H9 (cell line): ENCODE data around the gene LYAR. TPM values are rescaled to one million over a fixed set of nuclear protein-coding genes. Genes with fewer than 3 reads are reported as not detected.

Experiments used
- DNase-seq: peaks from one replicate; pipeline ENCODE4 v3.0.0-alpha.2; 2017
- H2AFZ ChIP-seq: one replicate; pipeline ENCODE4 v1.6.1; 2013; ENCODE audit warnings: mild to moderate bottlenecking, low read length, control low read depth, moderate library complexity
- H2AK5ac ChIP-seq: 2 replicates; pipeline ENCODE4 v1.6.1; 2013; ENCODE audit warnings: low read length, control low read depth, mixed read lengths; ENCODE audit not compliant: insufficient read length
- H2BK120ac ChIP-seq: one replicate; pipeline ENCODE4 v1.6.1; 2013; ENCODE audit warnings: low read depth, mild to moderate bottlenecking, low read length, control low read depth, inconsistent platforms; ENCODE audit not compliant: poor library complexity, severe bottlenecking
- H2BK12ac ChIP-seq: 2 replicates; pipeline ENCODE4 v1.6.1; 2013; ENCODE audit warnings: low read length, control low read depth, mixed read lengths, low read depth; ENCODE audit not compliant: insufficient read length
- H2BK15ac ChIP-seq: 2 replicates; pipeline ENCODE4 v1.6.1; 2013; ENCODE audit warnings: low read depth, low read length, control low read depth
- H2BK20ac ChIP-seq: one replicate; pipeline ENCODE4 v1.6.1; 2013; ENCODE audit warnings: low read depth, mild to moderate bottlenecking, low read length, control low read depth, inconsistent platforms; ENCODE audit not compliant: poor library complexity, severe bottlenecking
- H2BK5ac ChIP-seq: 2 replicates; pipeline ENCODE4 v1.6.1; 2013; ENCODE audit warnings: low read length, control low read depth, mixed read lengths; ENCODE audit not compliant: insufficient read length
- H3K14ac ChIP-seq: 2 replicates; pipeline ENCODE4 v1.6.1; 2013; ENCODE audit warnings: low read length, control low read depth; ENCODE audit not compliant: insufficient read depth
- H3K18ac ChIP-seq: 2 replicates; pipeline ENCODE4 v1.6.1; 2013; ENCODE audit warnings: low read depth, mild to moderate bottlenecking, mixed read lengths, low read length, control low read depth; ENCODE audit not compliant: insufficient read length
- H3K23ac ChIP-seq: 2 replicates; pipeline ENCODE4 v1.6.1; 2013; ENCODE audit warnings: low read length, control low read depth, mixed read lengths, low read depth; ENCODE audit not compliant: insufficient read length
- H3K23me2 ChIP-seq: 2 replicates; pipeline ENCODE4 v1.6.1; 2013; ENCODE audit warnings: low read depth, mild to moderate bottlenecking, mixed read lengths, low read length, control low read depth; ENCODE audit not compliant: insufficient read length, poor library complexity, severe bottlenecking
- H3K27ac ChIP-seq: 2 replicates; pipeline ENCODE4 v1.5.1; 2013; ENCODE audit warnings: low read length, control low read depth, mixed read lengths, low read depth; ENCODE audit not compliant: insufficient read length
- H3K27me3 ChIP-seq: 2 replicates; pipeline ENCODE4 v1.6.1; 2013; ENCODE audit warnings: low read length, control low read depth, inconsistent platforms; ENCODE audit not compliant: insufficient read depth
- H3K4ac ChIP-seq: 2 replicates; pipeline ENCODE4 v1.6.1; 2013; ENCODE audit warnings: low read depth, mild to moderate bottlenecking, control low read depth, inconsistent platforms, low read length, moderate library complexity
- H3K4me1 ChIP-seq: 2 replicates; pipeline ENCODE4 v1.6.1; 2013; ENCODE audit warnings: low read length, control low read depth, inconsistent platforms; ENCODE audit not compliant: insufficient read depth
- H3K4me2 ChIP-seq: 2 replicates; pipeline ENCODE4 v1.6.1; 2013; ENCODE audit warnings: low read length, control low read depth, mixed read lengths; ENCODE audit not compliant: insufficient read length, insufficient read depth
- H3K56ac ChIP-seq: 2 replicates; pipeline ENCODE4 v1.6.1; 2013; ENCODE audit warnings: low read depth, mild to moderate bottlenecking, mixed read lengths, low read length, control low read depth; ENCODE audit not compliant: insufficient read length
- H3K79me1 ChIP-seq: 2 replicates; pipeline ENCODE4 v1.6.1; 2013; ENCODE audit warnings: low read depth, mild to moderate bottlenecking, moderate library complexity, low read length, control low read depth, inconsistent platforms; ENCODE audit not compliant: insufficient read depth, poor library complexity, severe bottlenecking
- H3K79me2 ChIP-seq: 2 replicates; pipeline ENCODE4 v1.6.1; 2013; ENCODE audit warnings: low read length, control low read depth, inconsistent platforms; ENCODE audit not compliant: insufficient read depth
- H3K9ac ChIP-seq: 2 replicates; pipeline ENCODE4 v1.6.1; 2013; ENCODE audit warnings: low read length, control low read depth, mixed read lengths; ENCODE audit not compliant: insufficient read length; ENCODE audit errors: extremely low read depth
- H3K9me3 ChIP-seq: one replicate; pipeline ENCODE4 v1.6.1; 2013; ENCODE audit warnings: low read depth, low read length, inconsistent platforms; ENCODE audit not compliant: control insufficient read depth
- H3T11ph ChIP-seq: one replicate; pipeline ENCODE4 v1.6.1; 2013; ENCODE audit warnings: mild to moderate bottlenecking, low read length, control low read depth, inconsistent platforms
- H4K20me1 ChIP-seq: one replicate; pipeline ENCODE4 v1.6.1; 2013; ENCODE audit not compliant: control insufficient read depth, insufficient read length, insufficient read depth
- H4K5ac ChIP-seq: 2 replicates; pipeline ENCODE4 v1.6.1; 2013; ENCODE audit warnings: low read depth, mild to moderate bottlenecking, mixed read lengths, low read length, control low read depth; ENCODE audit not compliant: insufficient read length
- H4K8ac ChIP-seq: replicated peaks from 2 replicates; pipeline ENCODE4 v1.6.1; 2013; ENCODE audit warnings: low read length, control low read depth, mixed read lengths, low read depth; ENCODE audit not compliant: insufficient read length
- H4K91ac ChIP-seq: 2 replicates; pipeline ENCODE4 v1.6.1; 2013; ENCODE audit warnings: low read depth, mild to moderate bottlenecking, moderate library complexity, mixed read lengths, low read length, control low read depth; ENCODE audit not compliant: insufficient read length
- H3K27ac Mint-ChIP-seq, 3 experiments: 2 replicates in 2 of 3; 3 replicates in 1 of 3; pipeline ENCODE4 v1.8.0; 2020 to 2021; ENCODE audit warnings: mixed read lengths in 3 of 3, mild to moderate bottlenecking in 1 of 3, moderate library complexity in 1 of 3
- H3K27me3 Mint-ChIP-seq: 2 replicates; pipeline ENCODE4 v1.8.0; 2021; ENCODE audit warnings: low read depth, mild to moderate bottlenecking, moderate library complexity, mixed read lengths
- H3K36me3 Mint-ChIP-seq, 3 experiments: 2 replicates in 2 of 3; 3 replicates in 1 of 3; pipeline ENCODE4 v1.8.0; 2020 to 2021; ENCODE audit warnings: low read depth in 3 of 3, mixed read lengths in 3 of 3; ENCODE audit not compliant: insufficient read depth in 1 of 3
- H3K4me1 Mint-ChIP-seq, 2 experiments: 2 replicates each; pipeline ENCODE4 v1.8.0; 2020; ENCODE audit warnings: mixed read lengths in 2 of 2
- H3K4me3 Mint-ChIP-seq, 2 experiments: 2 replicates in 1 of 2; 3 replicates in 1 of 2; pipeline ENCODE4 v1.8.0; 2020 to 2021; ENCODE audit warnings: mild to moderate bottlenecking in 2 of 2, mixed read lengths in 2 of 2, moderate library complexity in 1 of 2
- H3K9me3 Mint-ChIP-seq, 2 experiments: 2 replicates in 1 of 2; 3 replicates in 1 of 2; pipeline ENCODE4 v1.8.0; 2020; ENCODE audit warnings: mild to moderate bottlenecking in 2 of 2, mixed read lengths in 2 of 2, moderate library complexity in 1 of 2
- WGBS: extraction: QIAGEN DNeasy Blood & Tissue Kit; methylation state at CpG from one replicate; pipeline ENCODE4 v1.1.7; 2013; ENCODE audit warnings: missing lambda C conversion rate, low lambda C conversion rate, mixed read lengths; ENCODE audit not compliant: insufficient read length; ENCODE audit errors: extremely low coverage; 5-methylcytosine and 5-hydroxymethylcytosine counted together
- total RNA-seq: library from RNA; stranded (reverse); gene quantifications from 2 replicates; pipeline ENCODE4 v1.2.1, GENCODE V29; 2021
- TF ChIP-seq, protein P1 (sequence below): fragments of 200-600 bp; sonication (generic); conservative IDR thresholded peaks from 3 replicates; pipeline ENCODE4 v1.8.0; 2021; ENCODE audit warnings: antibody characterized with exemption, mild to moderate bottlenecking

LYAR gene
- total RNA-seq, 1 experiment from 2014 or later = 50.9 TPM

DNA sequence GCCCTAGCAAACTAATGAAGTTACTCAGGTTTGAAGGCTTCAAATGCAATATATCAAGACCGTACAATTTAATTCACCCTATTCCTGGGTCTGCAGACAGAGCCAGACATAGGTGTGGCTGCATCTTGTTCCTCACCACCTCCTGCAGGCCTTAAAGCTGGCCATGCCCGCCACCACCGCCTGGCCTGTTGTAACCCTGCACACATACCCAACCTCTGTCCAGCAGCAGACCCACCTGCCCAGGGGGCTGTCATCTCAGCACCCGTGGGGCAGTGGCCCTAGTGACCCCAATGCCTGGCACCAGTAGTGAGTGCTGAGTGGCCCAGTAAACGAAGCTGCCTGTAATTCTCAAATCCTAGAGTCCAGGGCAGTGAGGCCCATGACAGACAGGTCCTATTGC is 40.8 kb upstream of the LYAR start:
- Histone ChIP-seq H3K79me1 (no peaks in the 10 kb centered on the region), H3K9me3 (no peaks in the 10 kb centered on the region), H3K14ac (no peak overlapping the region), H3K23me2 (no peaks in the 10 kb centered on the region), H3K4ac (no peak overlapping the region), H3K4me2 (no peak overlapping the region), H4K8ac (no peak overlapping the region), H2AFZ (no peak overlapping the region), H2AK5ac (no peak overlapping the region), H3T11ph (no peak overlapping the region), H4K91ac (no peak overlapping the region), H2BK5ac (no peak overlapping the region), H3K79me2 (no peaks in the 10 kb centered on the region), H3K27me3 (no peaks in the 10 kb centered on the region), H3K9ac (no peak overlapping the region), H3K56ac (no peak overlapping the region), H4K5ac (no peak overlapping the region), H2BK120ac (no peak overlapping the region), H2BK20ac (no peak overlapping the region), H2BK12ac (no peak overlapping the region), H3K27ac (no peak overlapping the region), H3K23ac (no peak overlapping the region), H4K20me1 (no peaks in the 10 kb centered on the region), H3K4me1 (no peaks in the 10 kb centered on the region), H3K18ac (no peak overlapping the region), H2BK15ac (no peak overlapping the region)
- Mint-ChIP-seq H3K36me3 (peaks cover 0 to 2% (median 0%) of the 10 kb centered on the region in 3 experiments; a peak in 2 of 7 replicates), H3K4me3 (no peak overlapping the region), H3K9me3 (peaks cover 0 to 2% of the 10 kb centered on the region in 2 experiments; a peak in 2 of 5 replicates), H3K27ac (no peak overlapping the region), H3K4me1 (peaks cover 2 to 5% of the 10 kb centered on the region in 2 experiments), H3K27me3 (peaks cover 12% of the 10 kb centered on the region)
- TF ChIP-seq, protein P1, sequence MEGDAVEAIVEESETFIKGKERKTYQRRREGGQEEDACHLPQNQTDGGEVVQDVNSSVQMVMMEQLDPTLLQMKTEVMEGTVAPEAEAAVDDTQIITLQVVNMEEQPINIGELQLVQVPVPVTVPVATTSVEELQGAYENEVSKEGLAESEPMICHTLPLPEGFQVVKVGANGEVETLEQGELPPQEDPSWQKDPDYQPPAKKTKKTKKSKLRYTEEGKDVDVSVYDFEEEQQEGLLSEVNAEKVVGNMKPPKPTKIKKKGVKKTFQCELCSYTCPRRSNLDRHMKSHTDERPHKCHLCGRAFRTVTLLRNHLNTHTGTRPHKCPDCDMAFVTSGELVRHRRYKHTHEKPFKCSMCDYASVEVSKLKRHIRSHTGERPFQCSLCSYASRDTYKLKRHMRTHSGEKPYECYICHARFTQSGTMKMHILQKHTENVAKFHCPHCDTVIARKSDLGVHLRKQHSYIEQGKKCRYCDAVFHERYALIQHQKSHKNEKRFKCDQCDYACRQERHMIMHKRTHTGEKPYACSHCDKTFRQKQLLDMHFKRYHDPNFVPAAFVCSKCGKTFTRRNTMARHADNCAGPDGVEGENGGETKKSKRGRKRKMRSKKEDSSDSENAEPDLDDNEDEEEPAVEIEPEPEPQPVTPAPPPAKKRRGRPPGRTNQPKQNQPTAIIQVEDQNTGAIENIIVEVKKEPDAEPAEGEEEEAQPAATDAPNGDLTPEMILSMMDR = no peak
- WGBS = no CpG with 5 or more reads among the region's 5 CpGs
- no peak for DNase-seq
